GM06990 (cell line): Measurements from ENCODE around the gene SLC27A3.
A peak's percentile ranks its signal among the peaks of the same experiment; 100 is the strongest.

Experiments
- DNase-seq: peaks from one replicate; pipeline ENCODE4 v3.0.0-alpha.2; 2011; ENCODE audit not compliant: insufficient read length; ENCODE audit errors: extremely low read depth
- H3K27me3 ChIP-seq: replicated peaks from 2 replicates; pipeline ENCODE4 v1.6.0; 2011; ENCODE audit warnings: low read length; ENCODE audit not compliant: control insufficient read depth, insufficient read depth
- H3K36me3 ChIP-seq: 2 replicates; pipeline ENCODE4 v1.5.1; 2011; ENCODE audit warnings: low read length; ENCODE audit not compliant: control insufficient read depth, insufficient read depth
- H3K4me3 ChIP-seq: replicated peaks from 2 replicates; pipeline ENCODE4 v1.5.1; 2011; ENCODE audit warnings: low read depth, mild to moderate bottlenecking, control low read depth, low read length
- CTCF ChIP-seq: IDR thresholded peaks from 2 replicates; pipeline ENCODE4 v1.5.1; 2011; ENCODE audit warnings: low read length, control low read depth, mild to moderate bottlenecking, inconsistent platforms; ENCODE audit not compliant: insufficient read depth, poor library complexity, severe bottlenecking

Gene SLC27A3

GRCh38 chr1:153804112-153804511 lies 28.9 kb downstream of the SLC27A3 start:
- H3K4me3 ChIP-seq = no peak overlapping the region
- DNase-seq = no peak
- H3K27me3 ChIP-seq = no peaks in the 10 kb centered on the region
- TF ChIP-seq CTCF = no peak
- H3K36me3 ChIP-seq = peaks cover 5% of the 10 kb centered on the region

- DNase-seq = peak; percentile 82
- H3K36me3 ChIP-seq = peaks cover 13% of the 10 kb centered on the region
- no peak for TF ChIP-seq CTCF
- H3K4me3 ChIP-seq = no peak overlapping the region
- no peaks in the 10 kb centered on the region for H3K27me3 ChIP-seq
Observed at GRCh38 chr1:153805042-153805745, 30.0 kb downstream of the SLC27A3 start.

- Histone ChIP-seq H3K4me3 (no peak overlapping the region), H3K36me3 (peaks cover 14% of the 10 kb centered on the region), H3K27me3 (no peaks in the 10 kb centered on the region)
- no peak for DNase-seq
- no peak for TF ChIP-seq CTCF
Observed at GRCh38 chr1:153805886-153806719, 30.9 kb downstream of the SLC27A3 start.

DNA sequence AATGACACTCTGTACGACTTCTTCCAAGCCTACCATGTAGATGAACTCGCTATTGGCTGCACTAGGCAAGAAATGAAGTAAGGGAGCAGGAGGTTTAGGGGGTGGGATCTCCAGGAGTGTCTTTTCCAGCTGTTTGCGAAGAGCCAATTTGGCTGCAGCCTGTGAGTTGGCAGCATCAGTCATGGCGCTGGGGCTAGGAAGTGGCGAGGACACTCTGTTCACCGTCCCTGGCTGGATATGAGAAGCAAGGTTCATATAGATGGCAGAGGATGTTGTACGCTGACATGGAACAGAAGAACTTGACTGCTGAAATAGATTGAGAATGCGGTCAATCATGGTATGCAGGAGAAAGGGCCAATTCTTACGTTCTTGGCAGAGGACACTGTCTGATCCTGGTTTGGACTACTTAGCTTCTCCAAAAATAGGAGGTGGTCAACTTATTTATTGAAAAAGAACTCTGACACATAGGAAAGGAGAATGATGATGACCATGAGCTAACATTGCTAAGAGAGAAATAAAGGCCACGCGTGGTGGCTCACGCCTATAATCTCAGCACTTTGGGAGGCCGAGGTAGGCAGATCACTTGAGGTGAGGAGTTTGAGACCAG lies 41.2 kb downstream of the SLC27A3 start:
- no peak for DNase-seq
- peaks cover 30% of the 10 kb centered on the region for H3K36me3 ChIP-seq
- no peak overlapping the region for H3K4me3 ChIP-seq
- no peaks in the 10 kb centered on the region for H3K27me3 ChIP-seq
- no peak for TF ChIP-seq CTCF

DNA sequence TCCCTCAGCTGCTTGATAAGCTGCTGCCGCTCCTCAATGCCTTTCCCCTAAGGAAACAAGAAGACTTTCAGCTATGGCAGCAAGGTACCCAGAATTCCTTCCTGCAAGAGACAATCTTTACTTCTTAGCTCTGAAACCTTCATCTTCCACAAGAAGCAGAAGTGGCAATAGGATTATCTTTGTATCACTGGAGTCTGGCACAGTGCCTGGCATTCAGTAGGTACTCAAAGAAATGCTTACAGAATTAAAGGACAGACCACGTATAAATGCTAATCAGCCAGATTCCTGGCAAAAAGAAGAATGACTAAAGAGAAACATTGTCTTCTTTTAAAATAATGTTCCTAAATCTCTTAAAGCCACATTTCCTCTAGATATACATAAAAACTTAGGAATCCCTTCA lies 43.7 kb downstream of the SLC27A3 start:
- Histone ChIP-seq H3K27me3 (no peaks in the 10 kb centered on the region), H3K4me3 (no peak overlapping the region), H3K36me3 (peaks cover 17% of the 10 kb centered on the region)
- DNase-seq = no peak
- TF ChIP-seq CTCF = no peak
